GM23338 (cell line): ENCODE results near the gene FNDC3B. TPM values are rescaled to one million over a fixed set of nuclear protein-coding genes. Genes with fewer than 3 reads are reported as not detected.
A peak's percentile ranks its signal among the peaks of the same experiment; 100 is the strongest.

ENCODE experiments used
- ATAC-seq: fragments of 200-7000 bp; cut with Tn5 transposase; 3 replicates; pipeline ENCODE4 v1.9.1; 2020
- DNase-seq: peaks from one replicate; pipeline ENCODE4 v3.0.0-alpha.2; 2015; ENCODE audit warnings: low spot score
- H2AFZ ChIP-seq: fragments of 200-600 bp; sonication (generic); 2 replicates; pipeline ENCODE4 v1.8.0; 2016; ENCODE audit warnings: antibody characterized with exemption, mild to moderate bottlenecking, moderate library complexity
- H3F3A ChIP-seq: fragments of 200-600 bp; sonication (generic); replicated peaks from 2 replicates; pipeline ENCODE4 v1.8.0; 2017; ENCODE audit warnings: antibody characterized with exemption, mixed run types, low read depth
- H3K27ac ChIP-seq: fragments of 200-600 bp; sonication (generic); 2 replicates; pipeline ENCODE4 v1.6.1; 2016; ENCODE audit warnings: low read depth
- H3K27me3 ChIP-seq: fragments of 200-600 bp; sonication (generic); 2 replicates; pipeline ENCODE4 v1.8.0; 2016; ENCODE audit warnings: mild to moderate bottlenecking, mixed run types, moderate library complexity; ENCODE audit not compliant: insufficient read depth
- H3K36me3 ChIP-seq: fragments of 200-600 bp; sonication (generic); 2 replicates; pipeline ENCODE4 v1.8.0; 2016; ENCODE audit warnings: mild to moderate bottlenecking; ENCODE audit not compliant: insufficient read depth
- H3K4me1 ChIP-seq: fragments of 200-600 bp; sonication (generic); 2 replicates; pipeline ENCODE4 v1.8.0; 2016; ENCODE audit warnings: mild to moderate bottlenecking, moderate library complexity; ENCODE audit not compliant: insufficient read depth
- H3K4me2 ChIP-seq: fragments of 200-600 bp; sonication (generic); 2 replicates; pipeline ENCODE4 v1.7.1; 2017; ENCODE audit warnings: mixed run types
- H3K4me3 ChIP-seq: fragments of 200-600 bp; sonication (generic); 2 replicates; pipeline ENCODE4 v1.6.1; 2016; ENCODE audit warnings: mixed run types
- H3K79me2 ChIP-seq: fragments of 200-600 bp; sonication (generic); replicated peaks from 2 replicates; pipeline ENCODE4 v1.8.0; 2017; ENCODE audit warnings: mild to moderate bottlenecking; ENCODE audit not compliant: insufficient read depth
- H3K9me2 ChIP-seq: fragments of 200-600 bp; sonication (generic); 2 replicates; pipeline ENCODE4 v1.8.0; 2017; ENCODE audit not compliant: insufficient read depth
- H4K20me1 ChIP-seq: fragments of 200-600 bp; sonication (generic); replicated peaks from 2 replicates; pipeline ENCODE4 v1.8.0; 2017; ENCODE audit warnings: mild to moderate bottlenecking; ENCODE audit not compliant: insufficient read depth
- H3K27ac Mint-ChIP-seq: 2 replicates; pipeline ENCODE4 v1.8.0; 2020; ENCODE audit warnings: inconsistent platforms, mild to moderate bottlenecking, moderate library complexity, mixed read lengths
- H3K27me3 Mint-ChIP-seq: 3 replicates; pipeline ENCODE4 v1.8.0; 2022; ENCODE audit warnings: low read depth, mild to moderate bottlenecking, moderate library complexity, mixed read lengths, inconsistent platforms; ENCODE audit not compliant: insufficient read depth, poor library complexity
- H3K36me3 Mint-ChIP-seq: 3 replicates; pipeline ENCODE4 v1.8.0; 2021; ENCODE audit warnings: low read depth, mild to moderate bottlenecking, inconsistent platforms, moderate library complexity, mixed read lengths
- H3K4me1 Mint-ChIP-seq: 3 replicates; pipeline ENCODE4 v1.8.0; 2020; ENCODE audit warnings: mild to moderate bottlenecking, inconsistent platforms, mixed read lengths
- H3K4me3 Mint-ChIP-seq: 3 replicates; pipeline ENCODE4 v1.8.0; 2021; ENCODE audit warnings: moderate library complexity, mild to moderate bottlenecking, inconsistent platforms, mixed read lengths
- H3K9me3 Mint-ChIP-seq: 3 replicates; pipeline ENCODE4 v1.8.0; 2020; ENCODE audit warnings: moderate library complexity, mild to moderate bottlenecking, inconsistent platforms, mixed read lengths
- CREB1 ChIP-seq: fragments of 250-450 bp; sonication (Bioruptor Pico); IDR thresholded peaks from 2 replicates; pipeline ENCODE4 v1.5.0; 2020; ENCODE audit warnings: low read depth, mild to moderate bottlenecking, moderate library complexity
- ETS1 ChIP-seq: IDR thresholded peaks from 2 replicates; pipeline ENCODE4 v1.6.1; 2016; ENCODE audit warnings: antibody characterized with exemption
- EZH2phosphoT487 ChIP-seq: fragments of 200-600 bp; sonication (generic); IDR thresholded peaks from one replicate; pipeline ENCODE4 v1.8.1; 2018; ENCODE audit warnings: antibody characterized with exemption; ENCODE audit not compliant: unreplicated experiment
- JUNB ChIP-seq: IDR thresholded peaks from one replicate; pipeline ENCODE4 v1.6.1; 2016; ENCODE audit warnings: antibody characterized with exemption; ENCODE audit not compliant: unreplicated experiment
- NANOG ChIP-seq: IDR thresholded peaks from 2 replicates; pipeline ENCODE4 v1.6.1; 2016; ENCODE audit warnings: antibody characterized with exemption, borderline replicate concordance
- POLR2AphosphoS5 ChIP-seq: IDR thresholded peaks from 2 replicates; pipeline ENCODE4 v1.6.1; 2016; ENCODE audit warnings: antibody characterized with exemption, low read depth
- STAT1 ChIP-seq: IDR thresholded peaks from one replicate; pipeline ENCODE4 v1.6.1; 2016; ENCODE audit warnings: antibody characterized with exemption; ENCODE audit not compliant: unreplicated experiment
- ZNF114 ChIP-seq: fragments of 250-450 bp; sonication (Bioruptor Pico); IDR thresholded peaks from 2 replicates; pipeline ENCODE4 v1.5.0; 2020; ENCODE audit warnings: mild to moderate bottlenecking, moderate library complexity
- ZNF331 ChIP-seq: fragments of 250-450 bp; sonication (Bioruptor Pico); IDR thresholded peaks from 2 replicates; pipeline ENCODE4 v1.5.0; 2020; ENCODE audit warnings: low read depth, mild to moderate bottlenecking, moderate library complexity
- polyA plus RNA-seq: library from polyadenylated mRNA; unstranded; fragments of >200 nt; fragmentation: Nextera tagmentation; extraction: Ambion mirVana; gene quantifications from 2 replicates; pipeline ENCODE4 v1.2.1, GENCODE V29; 2016
- total RNA-seq: library from RNA; depleted of rRNA; stranded (reverse); fragments of >200 nt; shearing (Covaris generic); gene quantifications from 2 replicates; pipeline ENCODE4 v1.2.3, GENCODE V29; 2014
- TF ChIP-seq, protein P1 (sequence below): IDR thresholded peaks from one replicate; pipeline ENCODE4 v1.6.1; 2018; ENCODE audit warnings: antibody characterized with exemption; ENCODE audit not compliant: unreplicated experiment

The FNDC3B gene
- total and polyA plus RNA-seq, 2 experiments from 2014 or later: 19.1 to 55.4 TPM

DNA sequence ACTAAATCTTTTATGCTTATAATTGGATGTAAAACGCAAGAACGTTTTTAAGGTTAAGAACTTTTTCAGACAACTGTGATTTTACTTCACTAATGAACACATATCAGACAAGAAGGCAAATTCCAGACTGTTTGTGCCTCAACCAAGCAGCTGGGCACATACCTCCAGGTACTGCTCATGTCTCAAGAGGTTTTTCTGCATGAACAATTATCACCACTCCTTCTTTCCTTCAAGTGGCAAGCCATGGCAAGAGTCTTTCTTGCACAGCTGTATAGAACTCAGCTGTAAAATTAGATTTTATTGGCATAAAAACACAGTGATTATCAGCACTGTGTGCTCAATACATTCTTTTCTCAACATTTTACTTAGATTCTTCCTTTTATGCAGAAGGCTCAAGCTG lies 64.3 kb downstream of the FNDC3B start (continued):
- TF ChIP-seq, protein P1, sequence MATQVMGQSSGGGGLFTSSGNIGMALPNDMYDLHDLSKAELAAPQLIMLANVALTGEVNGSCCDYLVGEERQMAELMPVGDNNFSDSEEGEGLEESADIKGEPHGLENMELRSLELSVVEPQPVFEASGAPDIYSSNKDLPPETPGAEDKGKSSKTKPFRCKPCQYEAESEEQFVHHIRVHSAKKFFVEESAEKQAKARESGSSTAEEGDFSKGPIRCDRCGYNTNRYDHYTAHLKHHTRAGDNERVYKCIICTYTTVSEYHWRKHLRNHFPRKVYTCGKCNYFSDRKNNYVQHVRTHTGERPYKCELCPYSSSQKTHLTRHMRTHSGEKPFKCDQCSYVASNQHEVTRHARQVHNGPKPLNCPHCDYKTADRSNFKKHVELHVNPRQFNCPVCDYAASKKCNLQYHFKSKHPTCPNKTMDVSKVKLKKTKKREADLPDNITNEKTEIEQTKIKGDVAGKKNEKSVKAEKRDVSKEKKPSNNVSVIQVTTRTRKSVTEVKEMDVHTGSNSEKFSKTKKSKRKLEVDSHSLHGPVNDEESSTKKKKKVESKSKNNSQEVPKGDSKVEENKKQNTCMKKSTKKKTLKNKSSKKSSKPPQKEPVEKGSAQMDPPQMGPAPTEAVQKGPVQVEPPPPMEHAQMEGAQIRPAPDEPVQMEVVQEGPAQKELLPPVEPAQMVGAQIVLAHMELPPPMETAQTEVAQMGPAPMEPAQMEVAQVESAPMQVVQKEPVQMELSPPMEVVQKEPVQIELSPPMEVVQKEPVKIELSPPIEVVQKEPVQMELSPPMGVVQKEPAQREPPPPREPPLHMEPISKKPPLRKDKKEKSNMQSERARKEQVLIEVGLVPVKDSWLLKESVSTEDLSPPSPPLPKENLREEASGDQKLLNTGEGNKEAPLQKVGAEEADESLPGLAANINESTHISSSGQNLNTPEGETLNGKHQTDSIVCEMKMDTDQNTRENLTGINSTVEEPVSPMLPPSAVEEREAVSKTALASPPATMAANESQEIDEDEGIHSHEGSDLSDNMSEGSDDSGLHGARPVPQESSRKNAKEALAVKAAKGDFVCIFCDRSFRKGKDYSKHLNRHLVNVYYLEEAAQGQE: no peak
- TF ChIP-seq ZNF331 (CRISPR knock-in tag): no peak
- TF ChIP-seq JUNB: no peak
- TF ChIP-seq EZH2phosphoT487: no peak
- no peak for TF ChIP-seq CREB1
- TF ChIP-seq ETS1: no peak
- no peak for TF ChIP-seq ZNF114 (CRISPR knock-in tag)
- TF ChIP-seq STAT1: no peak
- no peak for TF ChIP-seq POLR2AphosphoS5

DNA sequence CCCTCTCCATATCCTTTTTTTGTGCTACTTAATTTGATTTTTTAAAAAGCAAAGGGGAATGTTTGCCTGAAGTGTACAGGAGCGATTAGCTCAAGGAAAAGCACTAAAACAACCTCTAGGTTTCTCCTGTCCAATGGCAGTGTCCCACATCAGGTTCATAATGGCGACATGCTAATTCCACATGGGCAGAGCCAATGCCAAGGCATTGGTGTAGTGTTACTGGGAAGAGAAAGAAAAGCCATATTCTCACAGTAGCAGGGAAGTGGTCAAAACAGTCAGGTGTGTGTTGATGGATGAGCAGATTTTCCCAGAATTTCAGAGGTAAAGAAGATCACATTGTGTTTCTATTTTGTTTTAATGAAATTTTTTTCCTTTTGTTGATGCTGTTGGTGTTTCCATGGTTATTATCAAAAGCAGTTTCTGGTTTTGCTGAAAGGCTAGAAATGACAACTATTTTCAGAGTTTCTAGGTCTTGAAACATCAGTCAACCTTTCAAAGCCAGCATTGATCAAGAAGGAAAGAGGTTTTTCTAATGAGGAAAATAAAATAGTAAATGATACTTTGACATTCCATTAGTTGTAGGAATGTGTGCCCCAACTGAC lies 65.2 kb downstream of the FNDC3B start:
- Histone ChIP-seq H3K4me2 (peak overlapping the region; percentile 6), H3K36me3 (no peaks in the 10 kb centered on the region), H2AFZ (no peak overlapping the region), H3K79me2 (peaks cover 96% of the 10 kb centered on the region), H3K27me3 (no peaks in the 10 kb centered on the region), H3F3A (no peaks in the 10 kb centered on the region), H3K4me3 (no peak overlapping the region), H4K20me1 (no peaks in the 10 kb centered on the region), H3K4me1 (peaks cover 54% of the 10 kb centered on the region), H3K27ac (peak overlapping the region; percentile 69; the same call in 1 of the 2 replicates), H3K9me2 (no peaks in the 10 kb centered on the region)
- H3K4me3 Mint-ChIP-seq: peak overlapping the region; percentile 37
- peaks cover 81% of the 10 kb centered on the region for H3K4me1 Mint-ChIP-seq
- no peaks in the 10 kb centered on the region for H3K9me3 Mint-ChIP-seq
- peaks cover 8% of the 10 kb centered on the region for H3K27me3 Mint-ChIP-seq
- DNase-seq (peak; percentile 88), ATAC-seq (peak; percentile 98)
- H3K27ac Mint-ChIP-seq: peak overlapping the region; percentile 38
- no peaks in the 10 kb centered on the region for H3K36me3 Mint-ChIP-seq
- TF ChIP-seq POLR2AphosphoS5 (no peak), NANOG (no peak), JUNB (no peak), ZNF114 (CRISPR knock-in tag) (no peak), STAT1 (no peak), EZH2phosphoT487 (no peak)
- TF ChIP-seq, protein P1: no peak
